Stimulated activated CD4-positive, alpha-beta T cell treated with anti-CD3 and anti-CD28 coated beads, Interleukin-1b, Interleukin-23, amount 100 ng/mL, for 4 hours (primary cell): ENCODE results near the gene MYO10.
"Not testable (repeated sequence)": the region's sequence is repeated elsewhere in the genome, so short reads cannot be mapped to it uniquely, and the experiment has no call there.

ENCODE experiments used
- DNase-seq, 2 donors: peaks; one replicate each; pipeline ENCODE4 v3.0.0-alpha.2; 2020; ENCODE audit warnings: low read depth in 2 of 2

Gene MYO10

GRCh38 chr5:16784088-16784487 lies 152.0 kb downstream of the MYO10 start:
- no peak for DNase-seq

- DNase-seq, result no peak
Observed at GRCh38 chr5:16781828-16782626, 154.1 kb downstream of the MYO10 start.

GRCh38 chr5:16780325-16780724 lies 155.8 kb downstream of the MYO10 start:
- no peak for DNase-seq

- DNase-seq, result no peak
Observed at GRCh38 chr5:16777432-16777831, 158.7 kb downstream of the MYO10 start.

- no peak for DNase-seq
Observed at GRCh38 chr5:16776611-16777251, 159.4 kb downstream of the MYO10 start.

GRCh38 chr5:16774806-16775205 lies 161.3 kb downstream of the MYO10 start:
- DNase-seq, result no peak

- no peak for DNase-seq
Observed at GRCh38 chr5:16773991-16774390, 162.1 kb downstream of the MYO10 start.

GRCh38 chr5:16772556-16772955 lies 163.5 kb downstream of the MYO10 start:
- DNase-seq, result no peak

GRCh38 chr5:16768184-16768583 lies 167.9 kb downstream of the MYO10 start:
- no peak for DNase-seq

- DNase-seq, result no peak
Observed at GRCh38 chr5:16763211-16763610, 172.9 kb downstream of the MYO10 start.

GRCh38 chr5:16759147-16759773 lies 176.8 kb downstream of the MYO10 start:
- no peak for DNase-seq

- DNase-seq, result no peak
Observed at GRCh38 chr5:16757989-16758501, 178.0 kb downstream of the MYO10 start.

GRCh38 chr5:16757577-16757976 lies 178.5 kb downstream of the MYO10 start:
- DNase-seq, result not testable (repeated sequence)

GRCh38 chr5:16757146-16757545 lies 178.9 kb downstream of the MYO10 start:
- no peak for DNase-seq

- DNase-seq, result no peak
Observed at GRCh38 chr5:16756692-16757091, 179.4 kb downstream of the MYO10 start.

GRCh38 chr5:16755641-16756040 lies 180.4 kb downstream of the MYO10 start:
- DNase-seq, result no peak

- DNase-seq, result no peak
Observed at GRCh38 chr5:16754601-16755000, 181.5 kb downstream of the MYO10 start.

- no peak for DNase-seq
Observed at GRCh38 chr5:16754086-16754485, 182.0 kb downstream of the MYO10 start.

GRCh38 chr5:16750445-16750844 lies 185.6 kb downstream of the MYO10 start:
- no peak for DNase-seq

- DNase-seq, result no peak
Observed at GRCh38 chr5:16749626-16750025, 186.5 kb downstream of the MYO10 start.

GRCh38 chr5:16744164-16744880 lies 191.8 kb downstream of the MYO10 start:
- no peak for DNase-seq

GRCh38 chr5:16742938-16743337 lies 193.2 kb downstream of the MYO10 start:
- no peak for DNase-seq
